CD1c-positive myeloid dendritic cell (primary cell): ENCODE measurements around the gene ACTMAP.

Experiments used
- DNase-seq: peaks from one replicate; pipeline ENCODE4 v3.0.0-alpha.2; 2016; ENCODE audit errors: extremely low spot score

The ACTMAP gene

GRCh38 chr19:40693896-40694295, 56.4 kb downstream of the ACTMAP start:
- DNase-seq: no peak

- DNase-seq: no peak
These were observed 57.0 kb downstream of the ACTMAP start for GRCh38 chr19:40693150-40693788.

DNA sequence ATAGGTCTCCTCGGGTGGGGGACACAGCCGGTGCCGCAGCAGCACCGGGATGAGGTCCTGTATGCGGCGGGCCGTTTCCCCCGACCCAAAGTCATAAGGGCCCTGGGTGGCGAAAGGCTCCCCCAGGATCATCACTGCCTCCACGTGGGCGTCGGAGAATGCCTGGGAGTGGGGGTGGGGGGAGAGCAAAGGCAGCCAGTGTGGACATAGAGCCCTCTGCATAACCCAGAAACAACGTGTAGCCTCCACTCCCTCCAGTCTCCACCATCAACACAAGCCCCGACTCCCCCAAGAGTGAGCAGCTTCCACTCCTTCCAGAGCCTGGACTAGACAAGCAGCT, 58.1 kb downstream of the ACTMAP start:
- DNase-seq: no peak

DNA sequence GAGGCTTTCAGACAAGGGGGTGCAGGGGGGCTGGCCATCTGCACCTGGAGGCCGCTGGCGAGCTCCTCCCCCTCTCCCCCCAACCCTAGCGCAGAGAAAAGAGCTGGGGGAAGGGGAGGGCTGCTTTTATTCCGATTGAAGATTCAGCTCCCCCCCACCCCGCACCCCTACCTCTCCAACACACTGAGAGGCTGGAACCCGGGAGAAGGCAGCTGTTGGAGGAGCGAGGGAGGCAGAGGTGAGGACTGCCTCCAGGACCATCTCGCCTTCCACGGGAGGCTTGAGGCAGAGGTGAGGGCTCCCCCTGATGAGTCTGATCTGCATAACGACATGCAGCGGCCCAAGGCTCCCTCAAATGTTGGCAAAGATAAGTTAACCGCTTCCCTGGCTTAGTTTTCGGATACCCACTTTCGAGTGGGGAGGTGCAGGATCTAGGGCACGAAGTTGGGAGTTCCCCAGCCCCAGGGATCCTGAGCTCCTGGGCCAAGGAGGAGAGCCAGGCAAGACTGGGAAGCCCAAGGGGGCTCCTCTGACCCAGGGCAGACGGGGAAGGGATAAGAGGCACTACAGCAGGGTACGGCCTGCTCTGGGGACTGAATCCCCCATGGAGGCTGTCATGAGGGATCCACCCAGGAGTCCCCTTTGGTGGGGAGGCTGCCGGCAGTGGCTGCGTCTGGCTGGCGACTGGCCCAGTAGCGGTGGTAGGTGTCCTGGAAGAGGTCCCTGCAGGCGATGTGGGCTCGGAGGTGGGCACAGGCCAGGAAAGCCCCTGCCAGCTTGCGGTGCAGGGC, 58.7 kb downstream of the ACTMAP start:
- no peak for DNase-seq
